Endothelial cell of umbilical vein (primary cell): ENCODE data around the gene TTYH2. TPM values are rescaled to one million over a fixed set of nuclear protein-coding genes. Genes with fewer than 3 reads are reported as not detected.

Experiments used
- polyA plus RNA-seq, 4 experiments: library from polyadenylated mRNA; depleted of rRNA in 3 of 4; stranded (reverse) in 3 of 4; unstranded in 1 of 4; fragments of >200 nt; gene quantifications; 2 replicates each; pipeline versions ENCODE4 v1.2.1 to v1.2.3, GENCODE V29; 2011 to 2012; ENCODE audit warnings: missing spikeins in 1 of 4
- total RNA-seq: library from RNA; stranded (reverse); gene quantifications from 2 replicates; pipeline ENCODE4 v1.2.3, GENCODE V29; 2021

TTYH2 gene
- total and polyA plus RNA-seq, 2 donors (not counting 3 experiments of a cell fraction or from before 2014, with no cell fraction given), result 0.75 to 2.0 TPM

Other genes with a start within 250 kb of the TTYH2 start
- gene RPL38, start 9.9 kb upstream of the TTYH2 start, total RNA-seq, result 1,006 and 1,060 TPM in 2 replicates
- 256 and 366 TPM in 2 replicates for gene RPL38, start 9.9 kb upstream of the TTYH2 start, polyA plus RNA-seq
- gene DNAI2, start 60.7 kb downstream of the TTYH2 start, total RNA-seq, result not detected in 2 replicates
- gene DNAI2, start 60.7 kb downstream of the TTYH2 start, polyA plus RNA-seq, result not detected in 2 replicates
- gene KIF19, start 112.7 kb downstream of the TTYH2 start, total RNA-seq, result 0.21 and 0.84 TPM in 2 replicates
- gene KIF19, start 112.7 kb downstream of the TTYH2 start, polyA plus RNA-seq, result 0.10 and 0.11 TPM in 2 replicates
- gene BTBD17, start 148.3 kb downstream of the TTYH2 start, total RNA-seq, result not detected in 2 replicates
- gene BTBD17, start 148.3 kb downstream of the TTYH2 start, polyA plus RNA-seq, result not detected in 2 replicates
- not detected in 2 replicates for gene GPR142, start 153.9 kb downstream of the TTYH2 start, total RNA-seq
- gene GPR142, start 153.9 kb downstream of the TTYH2 start, polyA plus RNA-seq, result not detected in 2 replicates
- gene GPRC5C, start 218.5 kb downstream of the TTYH2 start, total RNA-seq, result not detected in 2 replicates
- not detected in 2 replicates for gene GPRC5C, start 218.5 kb downstream of the TTYH2 start, polyA plus RNA-seq